Neural progenitor cell (in vitro differentiated cells): Measurements from ENCODE around the gene TMX2. TPM values are rescaled to one million over a fixed set of nuclear protein-coding genes. Genes with fewer than 3 reads are reported as not detected.

ENCODE experiments used
- DNase-seq: peaks from one replicate; pipeline ENCODE4 v3.0.0-alpha.2; 2016; ENCODE audit warnings: low spot score
- H2AFZ ChIP-seq: fragments of 200-600 bp; sonication (generic); replicated peaks from 2 replicates; pipeline ENCODE4 v1.6.1; 2016; ENCODE audit warnings: antibody characterized with exemption
- H3F3A ChIP-seq: fragments of 200-600 bp; sonication (generic); 2 replicates; pipeline ENCODE4 v1.6.1; 2016; ENCODE audit warnings: antibody characterized with exemption, low read depth
- H3K27ac ChIP-seq: fragments of 200-600 bp; sonication (generic); 2 replicates; pipeline ENCODE4 v1.5.1; 2016; ENCODE audit warnings: mild to moderate bottlenecking
- H3K27me3 ChIP-seq: fragments of 200-600 bp; sonication (generic); 2 replicates; pipeline ENCODE4 v1.6.1; 2016; ENCODE audit warnings: mild to moderate bottlenecking, moderate library complexity
- H3K36me3 ChIP-seq: fragments of 200-600 bp; sonication (generic); 2 replicates; pipeline ENCODE4 v1.5.1; 2016
- H3K4me1 ChIP-seq: fragments of 200-600 bp; sonication (generic); 2 replicates; pipeline ENCODE4 v1.6.1; 2016; ENCODE audit warnings: mixed run types
- H3K4me2 ChIP-seq: fragments of 200-600 bp; sonication (generic); 2 replicates; pipeline ENCODE4 v1.6.1; 2016
- H3K4me3 ChIP-seq: fragments of 200-600 bp; sonication (generic); 2 replicates; pipeline ENCODE4 v1.5.1; 2016
- H3K79me2 ChIP-seq: fragments of 200-600 bp; sonication (generic); 2 replicates; pipeline ENCODE4 v1.6.1; 2016; ENCODE audit warnings: low read depth
- H3K9ac ChIP-seq: fragments of 200-600 bp; sonication (generic); 2 replicates; pipeline ENCODE4 v1.6.1; 2016
- H3K9me3 ChIP-seq: fragments of 200-600 bp; sonication (generic); 2 replicates; pipeline ENCODE4 v1.5.1; 2016; ENCODE audit warnings: low read depth
- H4K20me1 ChIP-seq: fragments of 200-600 bp; sonication (generic); 2 replicates; pipeline ENCODE4 v1.6.1; 2016; ENCODE audit warnings: low read depth
- H3K27ac Mint-ChIP-seq: 3 replicates; pipeline ENCODE4 v1.8.0; 2021; ENCODE audit warnings: mixed read lengths
- H3K27me3 Mint-ChIP-seq: 2 replicates; pipeline ENCODE4 v1.8.0; 2022; ENCODE audit warnings: low read depth, mild to moderate bottlenecking, inconsistent platforms, moderate library complexity, mixed read lengths; ENCODE audit not compliant: insufficient read depth
- H3K36me3 Mint-ChIP-seq: 3 replicates; pipeline ENCODE4 v1.8.0; 2021; ENCODE audit warnings: mixed read lengths
- H3K4me1 Mint-ChIP-seq: 3 replicates; pipeline ENCODE4 v1.8.0; 2021; ENCODE audit warnings: mixed read lengths
- H3K4me3 Mint-ChIP-seq: 3 replicates; pipeline ENCODE4 v1.8.0; 2021; ENCODE audit warnings: mild to moderate bottlenecking, moderate library complexity, mixed read lengths
- H3K9me3 Mint-ChIP-seq: 3 replicates; pipeline ENCODE4 v1.8.0; 2020; ENCODE audit warnings: mixed read lengths
- CTCF ChIP-seq: fragments of 200-600 bp; sonication (generic); IDR thresholded peaks from 2 replicates; pipeline ENCODE4 v1.5.1; 2017; ENCODE audit warnings: antibody characterized with exemption, mild to moderate bottlenecking
- EZH2 ChIP-seq: fragments of 200-600 bp; sonication (generic); IDR thresholded peaks from 2 replicates; pipeline ENCODE4 v1.6.1; 2017; ENCODE audit warnings: antibody characterized with exemption, mild to moderate bottlenecking, moderate library complexity
- EZH2phosphoT487 ChIP-seq: fragments of 200-600 bp; sonication (generic); IDR thresholded peaks from 2 replicates; pipeline ENCODE4 v1.6.1; 2017; ENCODE audit warnings: antibody characterized with exemption
- total RNA-seq: library from RNA; depleted of rRNA; stranded (reverse); fragments of >200 nt; gene quantifications from 2 replicates; pipeline ENCODE4 v1.2.3, GENCODE V29; 2015; ENCODE audit warnings: low replicate concordance

The TMX2 gene
- total RNA-seq, 1 donor from 2014 or later = 66.5 TPM

DNA sequence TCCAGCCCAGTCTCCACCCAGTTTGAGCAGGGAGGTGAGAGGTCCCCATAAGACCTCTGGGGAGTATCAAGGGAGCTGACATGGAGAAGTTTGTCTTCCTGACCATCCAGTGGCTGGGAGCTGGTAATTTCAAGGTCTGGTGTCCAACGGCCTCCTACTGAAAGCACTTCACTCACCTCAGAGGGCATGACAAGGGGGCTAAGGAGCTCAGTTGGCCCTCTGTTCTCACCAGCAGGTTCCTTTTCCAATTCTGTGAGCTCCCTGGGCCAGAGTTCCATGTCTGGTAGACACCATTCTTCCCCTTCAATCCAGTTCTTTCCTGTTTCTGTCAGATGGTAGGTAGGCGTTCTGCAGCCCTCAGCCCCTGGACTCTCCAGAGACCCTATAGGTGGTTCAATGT is 32.0 kb downstream of the TMX2 start:
- no peak overlapping the region for H3K9ac ChIP-seq
- Mint-ChIP-seq H3K27me3 (peaks cover 2% of the 10 kb centered on the region), H3K36me3 (peaks cover 27% of the 10 kb centered on the region), H3K4me3 (peak overlapping the region; percentile 42), H3K9me3 (no peaks in the 10 kb centered on the region), H3K4me1 (peaks cover 15% of the 10 kb centered on the region), H3K27ac (no peak overlapping the region)
- H4K20me1 ChIP-seq = no peaks in the 10 kb centered on the region
- no peak for DNase-seq
- no peaks in the 10 kb centered on the region for H3K9me3 ChIP-seq
- H3K27me3 ChIP-seq = no peaks in the 10 kb centered on the region
- no peak overlapping the region for H3K4me3 ChIP-seq
- no peak overlapping the region for H3K4me2 ChIP-seq
- H2AFZ ChIP-seq = no peak overlapping the region
- no peak overlapping the region for H3K27ac ChIP-seq
- H3K36me3 ChIP-seq = peaks cover 4% of the 10 kb centered on the region
- peaks cover 7% of the 10 kb centered on the region for H3K4me1 ChIP-seq
- TF ChIP-seq EZH2phosphoT487 = no peak
- TF ChIP-seq CTCF = no peak
- no peak for TF ChIP-seq EZH2
- H3K79me2 ChIP-seq = peaks cover 24% of the 10 kb centered on the region
- peaks cover 39% of the 10 kb centered on the region for H3F3A ChIP-seq

DNA sequence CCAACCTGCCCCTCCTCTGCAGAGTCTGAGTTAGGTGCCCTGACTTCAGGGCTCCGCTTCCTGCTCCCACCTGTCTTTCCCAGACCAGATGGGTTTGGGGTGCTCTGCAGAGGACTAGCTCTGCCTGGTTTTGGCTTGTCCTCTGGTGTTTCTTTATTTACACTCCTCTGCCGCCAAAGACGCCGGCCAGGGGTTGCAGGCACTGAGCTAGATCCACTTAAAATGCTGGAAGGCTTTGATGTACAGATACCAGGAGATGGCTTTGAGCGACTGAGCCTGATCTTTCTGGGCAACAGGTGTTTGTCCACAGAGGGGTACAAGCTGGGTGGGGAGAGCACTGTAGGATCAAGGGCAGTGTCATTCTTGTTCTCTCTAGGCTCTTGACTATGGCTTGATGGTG is 32.8 kb downstream of the TMX2 start:
- no peak overlapping the region for H3K9ac ChIP-seq
- Mint-ChIP-seq H3K27me3 (peaks cover 2% of the 10 kb centered on the region), H3K27ac (no peak overlapping the region), H3K4me3 (no peak overlapping the region), H3K9me3 (no peaks in the 10 kb centered on the region), H3K4me1 (peaks cover 15% of the 10 kb centered on the region), H3K36me3 (peaks cover 27% of the 10 kb centered on the region)
- no peak overlapping the region for H3K4me2 ChIP-seq
- peaks cover 24% of the 10 kb centered on the region for H3K79me2 ChIP-seq
- no peaks in the 10 kb centered on the region for H4K20me1 ChIP-seq
- DNase-seq = no peak
- H3K9me3 ChIP-seq = no peaks in the 10 kb centered on the region
- TF ChIP-seq CTCF (no peak), EZH2phosphoT487 (no peak), EZH2 (no peak)
- H3K27me3 ChIP-seq = no peaks in the 10 kb centered on the region
- peaks cover 7% of the 10 kb centered on the region for H3K4me1 ChIP-seq
- H2AFZ ChIP-seq = no peak overlapping the region
- H3K4me3 ChIP-seq = no peak overlapping the region
- H3K27ac ChIP-seq = no peak overlapping the region
- peaks cover 4% of the 10 kb centered on the region for H3K36me3 ChIP-seq
- H3F3A ChIP-seq = peaks cover 30% of the 10 kb centered on the region

DNA sequence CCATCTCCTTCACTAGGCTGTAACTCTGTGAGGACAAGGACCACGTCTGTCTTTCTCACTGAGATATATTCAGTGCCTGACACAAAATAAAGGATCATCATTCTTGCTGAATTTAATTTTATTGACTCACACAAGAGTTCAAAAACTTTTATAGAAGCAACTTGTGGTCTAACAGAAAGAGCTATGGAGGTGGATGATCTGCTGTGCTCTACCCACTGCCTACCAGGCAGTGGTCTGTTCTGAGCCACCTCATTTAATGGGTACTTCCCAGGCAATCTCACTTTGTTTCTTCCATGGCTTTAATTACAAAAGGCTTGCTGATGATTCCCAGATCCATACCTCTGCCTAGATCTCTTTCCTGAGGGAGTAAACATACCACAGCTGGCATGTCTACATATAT is 34.5 kb downstream of the TMX2 start:
- Mint-ChIP-seq H3K27me3 (no peaks in the 10 kb centered on the region), H3K9me3 (no peaks in the 10 kb centered on the region), H3K27ac (no peak overlapping the region), H3K36me3 (peaks cover 27% of the 10 kb centered on the region), H3K4me1 (peaks cover 12% of the 10 kb centered on the region), H3K4me3 (no peak overlapping the region)
- peaks cover 33% of the 10 kb centered on the region for H3F3A ChIP-seq
- H3K79me2 ChIP-seq = peaks cover 19% of the 10 kb centered on the region
- no peak overlapping the region for H3K27ac ChIP-seq
- no peak overlapping the region for H3K4me2 ChIP-seq
- H3K4me1 ChIP-seq = peaks cover 7% of the 10 kb centered on the region
- no peak overlapping the region for H3K9ac ChIP-seq
- H4K20me1 ChIP-seq = no peaks in the 10 kb centered on the region
- TF ChIP-seq EZH2phosphoT487 (no peak), EZH2 (no peak), CTCF (no peak)
- no peaks in the 10 kb centered on the region for H3K27me3 ChIP-seq
- no peak overlapping the region for H3K4me3 ChIP-seq
- no peak for DNase-seq
- no peak overlapping the region for H2AFZ ChIP-seq
- H3K36me3 ChIP-seq = peaks cover 4% of the 10 kb centered on the region
- no peaks in the 10 kb centered on the region for H3K9me3 ChIP-seq

DNA sequence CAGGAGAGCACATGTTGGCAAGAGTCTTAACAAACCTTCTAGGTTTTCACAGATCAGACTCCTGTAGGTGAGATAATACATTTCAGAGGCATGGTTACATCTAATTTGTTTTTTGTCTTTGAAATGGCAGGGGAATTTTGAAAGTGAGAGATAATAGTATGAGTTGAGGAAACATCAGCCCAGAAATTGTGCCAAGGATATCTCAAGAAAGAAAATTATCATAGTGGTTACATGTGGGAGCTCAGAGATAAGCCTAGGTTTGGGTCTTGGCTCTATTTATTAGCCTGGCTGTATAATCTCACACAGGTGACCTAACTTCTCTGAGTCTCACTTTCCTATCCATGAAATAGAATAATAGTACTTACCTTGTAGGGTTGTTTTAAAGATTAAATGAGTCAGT is 38.8 kb downstream of the TMX2 start:
- H3K27ac Mint-ChIP-seq = no peak overlapping the region
- no peak for DNase-seq
- peaks cover 3% of the 10 kb centered on the region for H3K36me3 Mint-ChIP-seq
- Histone ChIP-seq H4K20me1 (no peaks in the 10 kb centered on the region), H3K27ac (peak overlapping the region; percentile 29), H3K79me2 (no peaks in the 10 kb centered on the region), H2AFZ (no peak overlapping the region), H3K9me3 (no peaks in the 10 kb centered on the region), H3K4me2 (no peak overlapping the region), H3K36me3 (no peaks in the 10 kb centered on the region), H3K9ac (no peak overlapping the region), H3K4me3 (no peak overlapping the region), H3F3A (peaks cover 27% of the 10 kb centered on the region), H3K4me1 (no peaks in the 10 kb centered on the region), H3K27me3 (no peaks in the 10 kb centered on the region)
- H3K4me3 Mint-ChIP-seq = no peak overlapping the region
- no peaks in the 10 kb centered on the region for H3K9me3 Mint-ChIP-seq
- no peaks in the 10 kb centered on the region for H3K27me3 Mint-ChIP-seq
- peaks cover 3% of the 10 kb centered on the region for H3K4me1 Mint-ChIP-seq
- no peak for TF ChIP-seq EZH2
- no peak for TF ChIP-seq EZH2phosphoT487
- TF ChIP-seq CTCF = no peak
